Measurements from ENCODE around the gene TMEM9.

DNA sequence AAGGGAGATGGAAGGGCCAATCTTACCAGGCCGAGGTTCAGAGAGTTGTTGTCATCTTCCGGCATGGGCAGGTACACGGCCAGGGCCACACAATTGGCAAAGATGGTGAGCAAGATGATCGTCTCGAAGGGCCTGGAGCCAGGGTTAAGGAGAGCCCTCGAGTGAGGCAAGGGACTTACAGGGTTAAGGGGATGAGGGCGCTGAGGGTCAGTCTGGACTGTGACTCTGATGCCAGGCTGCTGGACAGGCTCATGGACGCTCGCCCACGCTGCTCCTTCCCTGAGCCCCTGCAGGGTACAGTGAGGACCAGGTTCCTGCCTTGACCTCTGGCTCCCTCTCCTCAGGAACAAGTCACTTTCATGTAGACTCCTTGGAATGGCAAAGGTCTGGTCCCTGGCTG, 44.1 kb downstream of the TMEM9 start:
- TF ChIP-seq CTCF (IDR thresholded peaks at IDR 0.05): no peak
- TF ChIP-seq POLR2A (IDR thresholded peaks at IDR 0.05): no peak
